Lung (tissue), 12 donors: ENCODE results near the gene PRKCZ. TPM values are rescaled to one million over a fixed set of nuclear protein-coding genes. Genes with fewer than 3 reads are reported as not detected.

Source experiments
- ATAC-seq: fragments of 200-7000 bp; cut with Tn5 transposase; one replicate; pipeline ENCODE4 v1.9.1; 2020; ENCODE audit warnings: moderate number of reproducible peaks; ENCODE audit not compliant: insufficient read depth, low FRiP score
- DNase-seq, 3 donors: peaks; one replicate each; pipeline ENCODE4 v3.0.0-alpha.2; 2013 to 2017
- H3K27ac ChIP-seq, 2 donors: one replicate each; pipeline ENCODE4 v1.5.1; 2013; ENCODE audit warnings: mild to moderate bottlenecking in 2 of 2, moderate library complexity in 2 of 2, control low read depth in 1 of 2, inconsistent platforms in 1 of 2, low read depth in 1 of 2, low read length in 1 of 2
- H3K27me3 ChIP-seq, 3 donors: one replicate each; pipeline ENCODE4 v1.5.1; 2013; ENCODE audit warnings: low read length in 2 of 3; ENCODE audit not compliant: control insufficient read depth in 3 of 3, insufficient read depth in 3 of 3
- H3K36me3 ChIP-seq, 4 donors: one replicate each; pipeline ENCODE4 v1.5.1; 2013; ENCODE audit warnings: low read length in 4 of 4, mild to moderate bottlenecking in 1 of 4, moderate library complexity in 1 of 4; ENCODE audit not compliant: control insufficient read depth in 4 of 4, insufficient read depth in 4 of 4
- H3K4me1 ChIP-seq, 5 donors: one replicate each; pipeline ENCODE4 v1.5.1; 2013; ENCODE audit warnings: low read length in 5 of 5, mild to moderate bottlenecking in 2 of 5, moderate library complexity in 1 of 5; ENCODE audit not compliant: control insufficient read depth in 5 of 5, insufficient read depth in 5 of 5
- H3K4me3 ChIP-seq: one replicate; pipeline ENCODE4 v1.5.1; 2013; ENCODE audit warnings: mild to moderate bottlenecking, control low read depth, moderate library complexity
- H3K9ac ChIP-seq, 2 donors: one replicate each; pipeline ENCODE4 v1.5.1; 2013; ENCODE audit warnings: low read length in 2 of 2, control low read depth in 1 of 2; ENCODE audit not compliant: insufficient read depth in 1 of 2
- H3K9me3 ChIP-seq, 4 donors: one replicate each; pipeline ENCODE4 v1.5.1; 2013; ENCODE audit warnings: low read length in 3 of 4, mild to moderate bottlenecking in 1 of 4, moderate library complexity in 1 of 4; ENCODE audit not compliant: control insufficient read depth in 4 of 4, insufficient read depth in 3 of 4
- WGBS, 2 donors: extraction: QIAGEN DNeasy Blood & Tissue Kit; methylation state at CpG; one replicate each; pipeline ENCODE4 v1.1.7; 2013; 5-methylcytosine and 5-hydroxymethylcytosine counted together
- polyA plus RNA-seq, 2 donors: library from polyadenylated mRNA; stranded (reverse); fragments of 200-250 nt; gene quantifications; one replicate each; pipeline ENCODE4 v1.2.1, GENCODE V29; 2013
- total RNA-seq, 2 donors: library from RNA; depleted of rRNA in 1 of 2; stranded (reverse); fragments of >200 nt in 1 of 2; gene quantifications; one replicate each; pipeline ENCODE4 v1.2.1, GENCODE V29; 2014 to 2021
- TF ChIP-seq, protein P1 (sequence below): IDR thresholded peaks from 2 replicates; pipeline ENCODE4 v1.5.1; 2012; ENCODE audit warnings: mild to moderate bottlenecking; ENCODE audit errors: control extremely low read depth, extremely low read depth
- donor health status: control.
- donor health status: control.
- donor health status: Bipolar disorder and iron deficiency.
- donor health status: healthy.
- donor health status: DM: yes; HTN: yes; CAD: no.

PRKCZ gene
- total and polyA plus RNA-seq, 4 donors, result 55.2 to 149 (median 117) TPM

DNA sequence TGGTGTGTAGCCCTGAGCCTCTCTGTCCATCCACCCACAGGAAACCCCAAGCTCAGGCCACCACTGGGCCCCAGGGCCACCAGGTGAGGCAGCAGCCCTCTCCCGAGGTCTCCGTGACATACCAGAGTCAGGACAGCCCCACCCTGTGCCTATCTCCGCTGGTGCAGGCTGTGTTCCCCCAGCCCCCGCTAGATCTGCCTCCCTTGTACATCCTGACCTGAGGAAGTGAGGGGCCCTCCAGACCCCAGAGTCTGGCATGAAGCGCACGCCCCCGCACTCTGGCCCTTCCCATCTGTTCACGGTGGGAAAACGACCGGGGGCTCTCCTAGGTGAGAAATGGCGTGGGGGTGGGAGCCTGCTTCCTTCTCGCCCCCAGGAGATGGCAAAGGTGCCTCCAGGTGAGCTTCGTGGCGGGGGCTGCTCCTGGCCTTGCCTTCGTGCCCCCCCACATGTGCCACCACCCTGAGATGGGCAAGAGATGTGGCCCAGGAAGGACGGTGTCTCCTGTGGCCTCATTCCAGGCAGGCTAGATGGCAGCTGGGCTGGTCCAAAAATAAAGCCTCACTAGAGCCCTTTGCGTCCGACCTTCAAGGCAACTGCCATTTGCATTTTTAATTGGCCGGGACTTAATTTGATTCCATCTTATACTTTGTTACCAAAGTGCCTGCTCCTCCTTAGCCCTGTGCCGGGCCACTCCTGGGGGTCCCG, 28.0 kb upstream of the PRKCZ start:
- Histone ChIP-seq H3K36me3 (no peaks in the 10 kb centered on the region), H3K9ac (no peak overlapping the region), H3K27ac (no peak overlapping the region), H3K9me3 (peaks cover 0 to 3% (median 0%) of the 10 kb centered on the region in 4 donors), H3K4me1 (peaks cover 0 to 34% (median 4%) of the 10 kb centered on the region in 5 donors), H3K4me3 (no peak overlapping the region), H3K27me3 (peaks cover 3 to 33% (median 15%) of the 10 kb centered on the region in 3 donors)
- WGBS, 2 donors, result 71 to 72% methylated on average over 20 to 21 of the region's 21 CpGs
- TF ChIP-seq, protein P1, sequence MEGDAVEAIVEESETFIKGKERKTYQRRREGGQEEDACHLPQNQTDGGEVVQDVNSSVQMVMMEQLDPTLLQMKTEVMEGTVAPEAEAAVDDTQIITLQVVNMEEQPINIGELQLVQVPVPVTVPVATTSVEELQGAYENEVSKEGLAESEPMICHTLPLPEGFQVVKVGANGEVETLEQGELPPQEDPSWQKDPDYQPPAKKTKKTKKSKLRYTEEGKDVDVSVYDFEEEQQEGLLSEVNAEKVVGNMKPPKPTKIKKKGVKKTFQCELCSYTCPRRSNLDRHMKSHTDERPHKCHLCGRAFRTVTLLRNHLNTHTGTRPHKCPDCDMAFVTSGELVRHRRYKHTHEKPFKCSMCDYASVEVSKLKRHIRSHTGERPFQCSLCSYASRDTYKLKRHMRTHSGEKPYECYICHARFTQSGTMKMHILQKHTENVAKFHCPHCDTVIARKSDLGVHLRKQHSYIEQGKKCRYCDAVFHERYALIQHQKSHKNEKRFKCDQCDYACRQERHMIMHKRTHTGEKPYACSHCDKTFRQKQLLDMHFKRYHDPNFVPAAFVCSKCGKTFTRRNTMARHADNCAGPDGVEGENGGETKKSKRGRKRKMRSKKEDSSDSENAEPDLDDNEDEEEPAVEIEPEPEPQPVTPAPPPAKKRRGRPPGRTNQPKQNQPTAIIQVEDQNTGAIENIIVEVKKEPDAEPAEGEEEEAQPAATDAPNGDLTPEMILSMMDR, result no peak
- DNase-seq (no peak), ATAC-seq (no peak)

DNA sequence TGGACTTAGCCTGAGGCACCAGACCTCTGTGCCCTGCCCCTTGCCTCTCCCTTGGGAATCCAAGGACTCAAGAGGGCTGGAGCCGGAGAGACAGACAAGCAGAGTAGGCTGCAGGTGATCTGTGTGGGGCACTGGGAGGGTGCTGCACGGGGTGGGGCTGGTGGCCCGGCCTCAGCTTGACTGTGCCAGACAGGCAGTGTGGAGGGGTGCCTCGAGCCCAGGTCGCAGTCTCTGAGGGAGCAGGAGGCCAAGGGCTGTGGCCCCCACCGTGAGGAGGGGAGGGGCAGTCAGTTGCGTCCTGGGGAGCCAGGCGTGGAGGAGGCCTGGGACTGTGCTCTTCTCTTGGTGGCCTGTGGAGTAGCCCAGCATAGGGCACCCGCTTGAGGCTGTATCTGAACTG, 27.0 kb upstream of the PRKCZ start:
- DNase-seq (no peak), ATAC-seq (no peak)
- TF ChIP-seq, protein P1, result no peak
- Histone ChIP-seq H3K9me3 (peaks cover 0 to 3% (median 0%) of the 10 kb centered on the region in 4 donors), H3K36me3 (no peaks in the 10 kb centered on the region), H3K4me3 (no peak overlapping the region), H3K27me3 (peaks cover 3 to 29% (median 15%) of the 10 kb centered on the region in 3 donors), H3K4me1 (peaks cover 0 to 34% (median 4%) of the 10 kb centered on the region in 5 donors), H3K9ac (no peak overlapping the region), H3K27ac (no peak overlapping the region)
- WGBS, 2 donors, result 80 to 86% methylated on average over 9 of the region's 9 CpGs

DNA sequence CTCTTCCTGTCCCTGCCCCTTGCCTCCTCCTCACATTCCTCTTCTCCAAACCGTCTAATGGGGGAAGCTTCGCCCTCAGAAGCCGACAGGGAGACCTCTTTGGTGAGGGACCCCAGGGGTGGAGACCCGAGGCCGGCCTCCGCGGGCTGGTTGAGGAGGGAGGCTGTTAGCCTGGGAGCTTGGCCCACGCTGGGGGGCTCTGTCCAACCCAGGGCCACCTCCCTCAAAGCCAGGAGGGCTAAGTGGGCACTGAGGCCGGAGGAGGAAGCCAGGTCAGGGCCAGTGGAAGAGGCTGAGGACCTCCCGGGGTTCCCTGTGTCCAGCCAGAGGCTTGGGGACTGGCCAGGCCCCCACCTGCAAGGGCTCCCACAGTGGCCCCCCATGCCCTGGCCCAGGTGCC, 25.8 kb upstream of the PRKCZ start:
- DNase-seq (no peak), ATAC-seq (no peak)
- WGBS, 2 donors, result 85% methylated on average over 10 of the region's 10 CpGs
- TF ChIP-seq, protein P1, result no peak
- peaks cover 0 to 3% (median 0%) of the 10 kb centered on the region in 4 donors for H3K9me3 ChIP-seq
- H3K27me3 ChIP-seq, result peaks cover 3 to 27% (median 15%) of the 10 kb centered on the region in 3 donors
- no peaks in the 10 kb centered on the region for H3K36me3 ChIP-seq
- peaks cover 0 to 27% (median 4%) of the 10 kb centered on the region in 5 donors for H3K4me1 ChIP-seq
- no peak overlapping the region for H3K27ac ChIP-seq
- H3K4me3 ChIP-seq, result no peak overlapping the region
- H3K9ac ChIP-seq, result no peak overlapping the region
